Measurements from ENCODE around the gene ZBED1.

DNA sequence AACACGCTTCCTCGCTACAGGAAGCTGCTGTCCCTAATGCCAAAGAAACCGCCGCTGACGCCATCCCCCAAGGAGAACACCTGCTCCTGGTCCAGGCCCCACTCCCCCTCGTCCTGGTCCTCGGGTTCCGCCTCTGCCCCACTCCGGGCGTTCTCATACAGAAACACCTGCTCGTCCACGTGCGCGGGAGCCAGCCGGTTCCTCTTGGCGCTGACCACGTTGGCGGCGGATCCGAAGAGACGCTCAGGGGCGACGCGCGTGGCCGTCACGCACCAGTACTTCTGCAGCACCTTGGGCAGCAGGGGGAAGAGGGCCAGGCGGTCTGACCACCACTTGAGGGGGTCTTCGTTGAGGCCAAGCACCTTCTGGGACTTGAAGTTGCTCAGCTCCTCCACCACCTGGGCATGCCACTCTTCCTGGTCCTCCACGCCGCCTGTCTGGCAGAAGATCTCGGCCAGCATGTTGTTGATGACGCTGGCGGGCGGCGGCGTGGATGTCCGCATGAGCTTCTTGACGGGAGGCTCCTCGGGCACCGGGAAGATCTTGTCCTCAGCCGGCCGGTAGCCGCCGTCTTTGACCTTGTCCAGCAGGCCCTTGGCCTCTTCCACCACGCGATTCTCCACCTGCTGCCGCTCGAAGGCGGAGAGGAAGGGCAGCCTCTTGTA, 12.0 kb downstream of the ZBED1 start:
- TF ChIP-seq, protein P1, sequence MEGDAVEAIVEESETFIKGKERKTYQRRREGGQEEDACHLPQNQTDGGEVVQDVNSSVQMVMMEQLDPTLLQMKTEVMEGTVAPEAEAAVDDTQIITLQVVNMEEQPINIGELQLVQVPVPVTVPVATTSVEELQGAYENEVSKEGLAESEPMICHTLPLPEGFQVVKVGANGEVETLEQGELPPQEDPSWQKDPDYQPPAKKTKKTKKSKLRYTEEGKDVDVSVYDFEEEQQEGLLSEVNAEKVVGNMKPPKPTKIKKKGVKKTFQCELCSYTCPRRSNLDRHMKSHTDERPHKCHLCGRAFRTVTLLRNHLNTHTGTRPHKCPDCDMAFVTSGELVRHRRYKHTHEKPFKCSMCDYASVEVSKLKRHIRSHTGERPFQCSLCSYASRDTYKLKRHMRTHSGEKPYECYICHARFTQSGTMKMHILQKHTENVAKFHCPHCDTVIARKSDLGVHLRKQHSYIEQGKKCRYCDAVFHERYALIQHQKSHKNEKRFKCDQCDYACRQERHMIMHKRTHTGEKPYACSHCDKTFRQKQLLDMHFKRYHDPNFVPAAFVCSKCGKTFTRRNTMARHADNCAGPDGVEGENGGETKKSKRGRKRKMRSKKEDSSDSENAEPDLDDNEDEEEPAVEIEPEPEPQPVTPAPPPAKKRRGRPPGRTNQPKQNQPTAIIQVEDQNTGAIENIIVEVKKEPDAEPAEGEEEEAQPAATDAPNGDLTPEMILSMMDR (IDR thresholded peaks at IDR 0.05) = no peak
- TF ChIP-seq POLR2A (IDR thresholded peaks at IDR 0.05) = no peak
- TF ChIP-seq EP300 (IDR thresholded peaks at IDR 0.05) = no peak

All from gastroesophageal sphincter (tissue), 3 donors.